ENCODE data around the gene SPEF2.

Gene SPEF2

DNA sequence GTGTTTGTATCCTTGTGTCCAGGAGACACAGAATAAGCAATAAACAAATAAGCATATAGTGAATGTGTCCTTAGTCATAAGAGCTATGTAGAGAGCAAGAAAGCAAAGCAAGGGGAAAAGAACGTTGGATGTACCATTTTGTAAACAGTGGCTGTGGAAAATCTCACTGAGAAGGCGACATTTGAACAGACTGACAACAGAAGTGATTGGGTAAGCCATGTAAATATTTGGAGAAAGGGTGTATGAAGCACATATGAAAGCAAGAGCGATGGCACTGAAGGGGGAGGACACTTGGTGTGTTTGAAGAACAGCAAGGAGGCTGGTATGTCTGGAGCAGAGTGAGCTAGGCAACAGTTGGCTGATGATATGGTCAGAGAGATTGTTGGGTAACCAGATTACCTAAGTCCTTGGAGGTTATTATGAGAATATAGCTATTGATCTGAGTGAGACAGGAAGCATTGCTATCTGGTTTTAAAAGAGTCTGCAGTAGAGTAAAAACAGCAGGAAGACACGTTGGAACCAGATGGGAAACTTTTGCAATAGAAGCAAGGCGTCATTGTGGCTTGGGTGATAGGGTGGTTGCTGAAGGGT is 123.6 kb downstream of the SPEF2 start:
- no peak for DNase-seq

DNA sequence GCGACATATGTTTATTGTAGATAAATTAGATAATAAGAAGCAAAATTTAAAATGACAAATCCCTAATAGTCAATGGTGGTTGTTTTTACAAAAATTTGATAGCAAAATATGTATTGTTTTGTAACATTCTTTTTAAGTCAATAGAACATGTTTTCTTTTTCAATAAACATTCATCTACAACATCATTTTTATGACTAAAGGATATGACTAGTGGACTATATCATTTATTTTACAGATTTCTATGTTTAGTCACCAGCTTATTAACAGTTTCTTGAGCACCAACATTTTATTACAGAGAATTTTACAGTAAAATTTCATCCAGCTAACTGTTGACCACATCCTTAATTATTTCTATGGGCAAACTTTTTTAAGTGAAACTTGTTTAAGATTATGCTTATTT is 124.3 kb downstream of the SPEF2 start:
- DNase-seq = no peak

DNA sequence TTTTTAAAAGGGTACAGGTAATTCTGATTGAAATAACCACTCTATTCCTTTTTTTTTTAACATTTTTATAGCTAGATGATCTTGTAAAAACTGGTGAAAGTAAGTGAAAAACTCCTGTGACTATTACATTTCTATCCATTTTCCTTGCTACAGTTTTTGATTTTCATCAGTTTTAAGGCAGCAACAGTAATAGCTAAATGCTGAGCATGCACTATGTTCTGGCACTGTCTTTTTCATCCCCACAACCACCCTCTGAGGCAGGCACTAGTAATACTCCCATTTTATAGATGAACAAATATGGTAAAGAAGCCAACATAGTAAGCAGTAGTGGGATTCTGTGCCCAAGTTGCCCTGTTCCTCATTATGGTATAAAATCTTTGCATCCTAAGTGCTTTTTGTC is 126.0 kb downstream of the SPEF2 start:
- DNase-seq = no peak

DNA sequence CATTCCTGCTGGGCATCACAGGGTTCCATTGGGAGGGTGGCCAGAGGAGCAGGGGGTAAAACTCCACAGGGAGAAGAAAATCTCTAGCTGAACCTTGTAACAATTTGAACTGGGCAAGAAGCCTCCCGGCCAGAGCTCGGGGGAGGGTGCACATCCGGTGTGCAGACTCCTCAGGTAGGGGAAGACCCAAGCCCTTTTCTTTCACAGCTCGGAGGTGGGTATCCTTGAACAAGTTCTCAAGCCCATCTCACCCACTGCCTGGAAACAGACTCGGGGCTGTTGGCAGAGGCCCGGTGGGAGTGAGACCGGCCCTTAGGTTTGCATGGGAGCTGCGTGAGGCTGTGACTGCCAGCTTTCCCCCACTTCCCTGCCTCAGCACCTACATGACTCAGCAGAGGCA is 127.5 kb downstream of the SPEF2 start:
- no peak for DNase-seq

DNA sequence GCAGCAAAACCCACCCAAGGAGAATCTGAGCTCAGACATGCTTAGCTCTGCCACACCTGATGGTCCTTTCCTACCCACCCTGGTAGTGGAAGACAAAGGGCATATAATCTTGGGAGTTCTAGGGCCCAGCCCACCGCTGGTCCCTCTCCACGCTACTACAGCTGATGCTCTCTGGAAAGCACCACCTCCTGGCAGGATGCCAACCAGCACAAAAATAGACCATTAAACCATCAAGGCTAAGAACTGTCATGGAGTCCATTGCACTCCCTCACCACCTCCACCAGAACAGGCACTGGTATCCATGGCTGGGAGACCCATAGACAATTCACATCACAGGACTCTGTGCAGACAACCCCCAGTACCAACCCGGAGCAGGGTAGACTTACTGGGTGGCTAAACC is 128.0 kb downstream of the SPEF2 start:
- no peak for DNase-seq

DNA sequence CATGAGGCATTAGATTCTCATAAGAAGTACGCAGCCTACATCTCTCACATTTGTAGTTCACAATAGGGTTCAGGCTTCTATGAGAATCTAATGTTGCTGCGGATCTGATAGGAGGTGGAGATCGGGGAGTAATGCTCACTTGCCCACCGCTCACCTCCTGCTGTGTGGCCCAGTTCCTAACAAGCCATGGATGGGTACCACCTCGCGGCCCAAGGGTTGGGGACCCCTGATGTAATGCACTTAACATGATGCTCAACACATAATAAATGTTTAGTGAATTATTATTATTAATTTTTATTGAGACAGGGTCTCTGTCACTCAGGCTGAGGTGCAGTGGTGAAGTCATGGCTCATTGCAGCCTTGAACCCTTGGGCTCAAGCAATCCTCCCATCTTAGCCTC is 134.3 kb downstream of the SPEF2 start:
- DNase-seq = no peak

DNA sequence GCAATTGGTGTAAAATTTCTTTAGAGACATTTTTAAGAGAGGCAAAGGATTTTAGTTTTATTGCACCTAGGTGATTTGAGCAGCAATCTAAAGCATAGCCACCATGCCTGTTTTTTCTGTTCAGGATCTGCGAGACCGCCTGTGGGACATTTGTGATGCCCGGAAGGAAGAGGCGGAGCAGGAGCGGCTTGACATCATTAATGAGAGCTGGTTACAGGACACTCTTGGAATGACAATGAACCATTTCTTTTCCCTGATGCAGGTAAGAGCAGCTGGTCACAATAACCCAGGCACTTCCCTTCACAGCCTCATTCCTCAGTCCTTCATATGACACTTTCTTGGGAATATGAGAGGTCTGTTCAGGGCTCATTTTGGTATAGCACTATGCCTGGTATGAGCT is 135.8 kb downstream of the SPEF2 start:
- DNase-seq = no peak

DNA sequence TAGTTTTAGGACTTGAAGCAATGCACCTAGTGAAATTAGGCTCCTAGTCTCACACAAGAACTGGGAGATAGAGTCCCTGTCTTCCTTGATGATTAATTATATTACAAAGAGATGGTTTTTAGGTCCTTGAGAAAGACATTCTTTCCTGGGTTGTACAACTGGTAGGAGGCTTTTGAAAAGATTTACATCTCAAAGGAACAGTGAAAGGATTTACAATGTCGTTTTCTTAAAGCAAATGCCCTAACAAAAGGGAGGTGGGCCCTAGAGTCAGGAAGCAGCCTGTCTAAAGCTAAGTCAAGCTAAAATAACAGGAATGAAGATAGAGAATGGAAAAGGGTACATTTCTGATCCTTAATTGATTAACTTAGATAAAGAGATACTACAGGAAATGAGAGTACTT is 136.8 kb downstream of the SPEF2 start:
- DNase-seq = no peak

DNA sequence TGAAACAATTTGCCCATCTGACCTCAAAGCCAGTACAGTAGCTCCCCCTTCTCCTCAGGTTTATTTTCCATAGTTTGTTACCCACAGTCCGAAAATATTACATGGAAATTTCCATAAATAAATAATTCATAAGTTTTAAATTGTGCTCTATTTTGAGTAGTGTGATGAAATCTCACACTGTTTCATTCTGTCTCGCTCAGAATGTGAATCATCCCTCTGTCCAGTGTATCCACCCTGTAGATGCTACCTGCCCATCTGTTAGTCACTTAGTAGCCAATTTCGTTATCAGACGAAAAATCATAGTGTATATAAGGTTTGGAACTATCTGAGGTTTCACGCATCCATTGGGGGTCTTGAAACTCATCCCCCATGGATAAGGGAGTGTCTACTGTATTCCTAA is 138.3 kb downstream of the SPEF2 start:
- no peak for DNase-seq

DNA sequence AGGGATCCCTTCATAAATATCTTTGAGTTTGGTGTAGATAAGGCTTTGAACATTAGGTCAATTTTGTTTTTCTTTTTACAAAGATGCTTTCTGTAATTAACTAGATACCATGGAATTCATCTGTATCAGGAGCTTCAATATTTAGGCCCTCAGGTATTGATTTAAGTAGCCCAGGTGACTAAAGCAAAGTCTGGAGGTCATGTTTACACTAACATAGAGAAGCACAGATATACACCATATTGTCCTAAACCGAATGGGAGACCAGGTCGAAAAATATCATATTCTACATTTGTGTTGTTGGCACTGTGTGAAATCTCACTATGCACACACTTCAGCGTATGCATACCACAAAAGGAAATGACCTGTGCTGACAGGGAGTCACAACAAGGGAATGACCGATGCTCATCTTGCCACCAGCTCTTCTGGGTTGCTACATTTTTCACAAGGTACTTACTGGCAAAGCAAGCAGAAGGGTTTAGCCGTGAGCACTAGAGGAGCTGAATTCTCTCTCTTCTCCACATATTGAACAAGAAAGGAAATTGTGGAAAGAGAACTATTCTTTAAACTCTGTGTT is 140.6 kb downstream of the SPEF2 start:
- DNase-seq = no peak

DNA sequence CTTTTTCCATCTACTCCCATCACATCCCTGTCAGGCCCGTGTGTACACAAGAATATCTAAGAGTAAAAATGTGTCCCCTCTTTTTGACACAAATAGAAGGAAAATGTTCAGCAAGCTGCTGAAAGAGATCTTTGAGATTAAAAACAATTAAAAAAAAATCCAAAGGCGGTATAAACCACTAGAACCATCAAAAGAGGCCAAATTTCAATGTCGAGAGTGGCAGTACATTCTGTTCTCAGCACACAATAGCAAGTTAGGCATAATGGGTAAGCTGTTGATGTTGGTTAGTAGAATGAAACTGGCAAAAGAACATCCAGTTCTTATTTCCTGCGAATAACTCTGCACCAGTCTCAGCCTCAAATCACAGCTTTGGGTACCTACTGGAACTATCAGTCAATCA is 143.9 kb downstream of the SPEF2 start:
- no peak for DNase-seq

DNA sequence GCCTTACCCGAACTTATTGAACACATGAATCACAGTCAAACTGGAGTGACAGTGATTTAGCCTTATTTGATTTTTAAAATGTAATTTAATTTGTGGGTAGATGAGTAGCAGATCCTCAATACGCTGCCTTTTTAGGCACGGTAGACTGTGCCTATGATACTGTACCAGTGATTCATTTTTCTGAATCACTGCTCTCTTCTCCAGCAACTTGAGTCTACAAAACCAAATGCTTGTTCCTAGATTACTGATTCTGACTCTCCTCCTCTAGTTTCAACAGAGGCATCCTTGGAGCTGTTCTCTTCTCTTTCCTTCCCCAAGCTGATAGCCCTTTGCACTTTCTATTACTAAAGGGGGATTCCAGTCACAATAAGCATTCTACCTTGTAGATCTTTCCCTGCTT is 144.7 kb downstream of the SPEF2 start:
- DNase-seq = no peak

DNA sequence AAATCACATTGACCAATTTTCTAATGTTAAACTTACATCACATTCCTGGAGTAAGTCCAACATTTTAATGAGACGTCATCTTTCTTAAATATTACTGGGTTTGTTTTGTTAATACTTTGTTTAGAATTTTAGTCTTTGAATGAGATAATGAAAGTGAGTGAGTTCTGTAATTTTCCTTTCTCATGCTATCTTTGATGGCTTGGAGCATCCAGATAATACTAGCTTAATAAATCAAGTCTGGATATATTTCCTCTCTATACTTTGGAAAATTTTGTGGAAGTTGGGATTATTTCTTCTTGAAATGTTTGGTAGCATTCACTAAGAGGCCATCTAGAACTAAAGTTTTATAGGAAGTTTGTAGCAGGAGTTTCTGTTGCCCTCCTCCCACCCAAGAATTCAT is 148.3 kb downstream of the SPEF2 start:
- no peak for DNase-seq

DNA sequence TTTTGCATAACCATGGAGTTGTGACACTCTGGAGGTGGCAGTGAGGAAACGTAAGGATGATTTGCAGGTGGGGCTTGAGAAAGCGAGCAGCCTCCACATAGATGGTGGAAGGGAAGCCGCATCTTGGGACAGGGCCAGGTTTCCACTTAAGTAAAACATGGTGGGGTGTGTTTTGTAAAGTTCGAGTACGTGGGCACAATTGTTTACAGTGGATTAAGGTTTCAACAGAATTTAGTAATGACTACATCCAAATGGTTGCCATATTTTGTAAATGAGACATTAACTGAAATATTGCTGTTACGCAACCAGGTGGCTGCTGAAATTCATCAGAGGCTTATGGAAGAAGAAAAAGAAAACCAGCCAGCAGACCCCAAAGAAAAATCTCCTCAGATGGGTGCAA is 153.6 kb downstream of the SPEF2 start:
- no peak for DNase-seq

DNA sequence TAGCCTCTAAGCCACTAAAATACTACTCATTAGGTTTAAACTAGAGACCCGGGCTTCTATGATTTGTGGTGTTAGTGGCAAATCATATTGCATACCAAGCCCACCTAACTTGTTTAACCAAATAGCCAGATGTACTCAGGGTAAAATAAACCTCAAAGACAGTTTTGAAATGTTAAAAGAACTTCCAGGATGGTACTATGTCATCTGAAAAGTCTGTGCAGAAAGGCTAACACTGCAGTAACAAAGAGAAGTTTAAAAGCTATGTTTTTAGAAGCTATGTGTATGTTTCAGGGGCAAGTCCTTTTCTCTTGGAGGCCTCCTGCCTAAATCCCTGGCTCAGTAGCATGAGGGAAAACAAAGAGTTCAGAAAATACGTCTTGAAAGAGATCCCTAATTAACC is 154.2 kb downstream of the SPEF2 start:
- no peak for DNase-seq

DNA sequence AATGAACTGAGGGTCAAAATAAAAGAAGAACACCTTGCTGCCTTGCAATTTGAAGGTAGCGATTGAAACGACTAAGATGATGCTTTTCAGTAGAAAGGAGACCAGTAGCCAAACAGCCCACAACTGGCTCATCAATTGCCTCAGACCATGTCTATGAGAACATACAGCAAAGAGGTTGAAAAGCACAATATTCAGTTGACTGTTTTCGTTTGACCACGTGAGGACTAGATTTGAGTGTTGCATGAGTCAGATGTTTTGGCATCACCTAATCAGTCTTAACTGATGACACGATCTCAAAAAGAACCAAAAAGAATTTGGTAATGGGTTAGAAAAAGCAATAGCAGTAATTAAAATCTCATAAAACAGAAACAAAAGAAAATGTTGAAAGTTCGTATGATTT is 156.3 kb downstream of the SPEF2 start:
- no peak for DNase-seq

DNA sequence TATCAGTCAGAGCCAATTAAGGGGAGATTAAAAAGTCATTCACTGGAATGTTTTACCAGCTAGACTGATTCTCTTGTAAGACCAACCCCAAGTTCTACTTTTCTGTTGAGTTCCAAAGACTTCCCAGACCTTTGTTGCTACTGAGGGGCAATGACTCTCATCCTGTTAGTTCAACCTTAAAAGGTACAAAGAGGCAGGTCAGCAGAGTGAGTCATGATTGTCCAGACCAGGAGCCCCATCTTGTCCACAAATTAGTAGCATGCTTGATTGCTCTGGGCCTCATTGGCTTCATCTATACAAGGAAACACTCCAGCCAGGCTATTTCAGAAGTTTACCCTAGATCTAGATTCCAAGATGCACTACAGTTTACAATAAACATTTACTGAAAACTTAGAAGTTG is 159.1 kb downstream of the SPEF2 start:
- no peak for DNase-seq

DNA sequence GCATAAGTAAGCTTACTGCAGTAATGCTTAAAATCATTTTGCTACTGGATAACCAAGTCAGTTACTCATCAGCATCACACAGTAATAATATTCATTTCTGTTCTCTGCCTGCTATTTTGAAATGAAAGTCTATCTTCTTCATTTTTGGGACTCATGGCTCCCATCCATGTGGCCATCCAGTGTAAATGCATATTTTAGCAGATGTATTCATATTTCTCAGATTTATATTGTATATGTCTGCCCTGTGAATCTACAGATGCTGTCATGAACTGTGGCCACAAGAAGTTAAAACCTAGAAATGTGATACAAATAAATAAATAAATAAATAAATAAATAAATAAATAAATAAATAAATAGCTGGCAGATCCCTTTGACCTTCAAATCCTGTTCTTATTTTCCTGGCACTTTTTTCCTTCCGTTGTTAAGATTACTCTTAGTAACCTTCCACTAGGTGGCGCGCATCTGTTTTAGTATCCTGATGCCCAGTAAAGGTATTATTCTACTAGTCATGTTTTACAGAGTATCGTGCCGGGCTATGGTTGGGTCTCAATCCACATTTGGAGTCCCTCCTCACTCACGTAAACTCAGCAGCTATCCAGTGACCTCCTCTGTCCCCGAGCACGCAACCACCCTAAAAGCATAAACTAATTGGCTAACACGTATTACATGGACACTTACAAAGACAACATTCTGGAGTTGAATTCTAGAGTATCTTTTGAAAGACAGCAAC is 159.9 kb downstream of the SPEF2 start:
- peak; percentile 70 to 82 for DNase-seq

DNA sequence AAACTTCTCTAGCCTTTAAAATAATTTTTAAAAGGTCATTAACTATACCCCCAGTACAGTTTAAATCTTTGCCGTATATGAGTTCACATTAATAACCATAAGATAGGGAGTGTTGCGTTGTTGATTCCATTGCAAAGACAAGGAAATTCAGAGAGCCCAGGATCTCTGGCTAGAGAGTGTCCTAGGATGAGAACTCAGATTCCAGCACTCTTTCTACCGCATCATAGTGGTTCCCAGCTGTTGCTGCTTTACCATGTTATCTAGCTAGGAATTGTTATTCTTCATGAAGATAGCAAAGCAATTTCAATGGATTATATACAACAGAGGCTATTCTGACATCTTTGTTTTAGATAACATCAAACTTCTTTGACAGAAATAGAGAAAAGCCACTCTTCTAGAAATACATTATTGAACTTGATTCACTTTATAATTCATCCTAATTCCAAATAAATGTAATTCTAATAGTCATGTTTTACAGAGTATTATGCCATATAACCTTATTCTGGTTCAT is 160.7 kb downstream of the SPEF2 start:
- no peak for DNase-seq

DNA sequence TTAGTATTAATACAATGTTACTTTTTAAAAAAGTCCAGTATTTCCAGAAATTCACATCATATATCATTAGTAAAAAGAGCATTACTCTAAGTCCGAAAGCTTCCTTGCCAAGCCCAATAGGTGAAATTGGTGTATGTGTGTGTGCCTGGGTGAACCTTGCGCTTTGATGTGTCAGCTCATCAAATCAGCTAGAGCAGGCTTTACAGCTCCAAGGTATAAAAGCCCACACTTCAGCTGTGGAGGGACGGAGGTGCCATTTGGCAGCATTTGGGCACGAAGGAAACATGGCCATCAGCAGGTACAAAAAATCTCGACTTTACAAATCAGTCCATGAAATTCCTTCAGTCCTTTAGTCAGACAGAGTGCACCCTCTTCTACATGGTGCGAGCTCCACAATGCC is 162.6 kb downstream of the SPEF2 start:
- DNase-seq = peak; percentile 68 to 69

DNA sequence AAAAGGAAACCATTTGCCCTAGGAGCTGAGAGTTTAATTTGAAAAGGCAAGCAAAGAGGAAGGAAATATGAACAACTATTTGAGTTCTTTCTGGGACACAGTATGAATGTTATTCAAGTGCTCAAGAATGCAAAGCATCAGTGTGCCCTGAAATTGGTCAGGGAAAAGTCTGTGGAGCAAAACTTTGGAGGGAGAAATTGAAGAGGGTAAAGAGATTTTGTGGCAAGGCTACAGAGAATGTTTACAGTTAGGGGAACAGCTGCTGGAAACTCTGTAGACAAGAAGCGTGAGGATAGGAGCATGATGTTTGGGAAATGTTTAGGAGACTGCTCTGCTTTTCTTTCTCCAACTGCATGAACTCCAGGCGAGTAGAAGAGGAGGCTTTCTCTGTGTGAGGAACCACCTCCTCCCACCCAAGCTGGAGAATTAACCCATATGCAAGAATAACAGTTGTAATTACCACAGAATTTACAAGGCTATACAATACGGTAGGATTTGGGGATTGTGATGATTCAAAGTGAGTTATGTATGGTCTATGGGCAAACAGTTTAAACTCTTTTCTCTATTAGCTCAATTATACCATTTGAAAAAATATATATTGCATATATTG is 163.6 kb downstream of the SPEF2 start:
- DNase-seq = no peak

DNA sequence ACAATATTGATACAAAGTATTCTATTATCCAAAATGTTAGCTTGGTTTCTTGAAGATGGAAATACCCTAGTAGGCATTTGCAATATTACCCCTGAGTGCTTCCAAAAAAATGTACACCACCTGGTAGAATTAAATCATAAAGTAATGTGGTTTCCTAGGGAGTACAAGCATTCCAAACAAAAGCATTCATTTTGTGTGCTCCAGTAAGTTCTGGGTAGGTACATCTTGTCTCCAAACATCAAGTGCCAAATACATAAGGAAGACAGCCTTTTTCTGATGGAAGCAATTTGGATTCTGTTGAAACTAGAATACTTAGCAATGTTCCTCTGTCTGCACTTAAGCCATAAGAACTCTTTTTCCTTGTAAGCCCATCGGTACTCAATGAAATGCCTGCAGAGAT is 165.9 kb downstream of the SPEF2 start:
- no peak for DNase-seq

DNA sequence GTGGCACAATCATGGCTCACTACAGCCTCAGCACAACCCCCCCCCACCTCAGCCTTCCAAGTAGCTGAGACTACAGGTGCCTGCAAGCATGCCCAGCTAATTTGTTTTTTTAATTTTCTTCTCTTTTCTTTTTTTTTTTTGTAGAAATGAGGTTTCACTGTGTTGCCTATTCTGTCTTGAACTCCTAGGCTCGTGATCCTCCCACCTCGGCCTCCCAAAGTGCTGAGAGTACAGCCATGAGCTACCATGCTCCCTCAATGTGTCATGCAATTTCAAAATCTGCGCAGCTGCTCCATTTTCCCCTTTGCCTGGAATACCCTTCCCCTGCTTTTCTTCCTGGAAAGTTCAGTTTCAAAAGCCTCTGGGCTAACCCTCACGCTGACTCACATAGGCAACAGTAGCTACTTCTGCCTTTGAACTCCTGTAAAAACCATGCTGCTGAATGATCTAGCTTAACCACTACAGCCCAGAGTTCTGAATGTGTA is 168.0 kb downstream of the SPEF2 start:
- DNase-seq = no peak

DNA sequence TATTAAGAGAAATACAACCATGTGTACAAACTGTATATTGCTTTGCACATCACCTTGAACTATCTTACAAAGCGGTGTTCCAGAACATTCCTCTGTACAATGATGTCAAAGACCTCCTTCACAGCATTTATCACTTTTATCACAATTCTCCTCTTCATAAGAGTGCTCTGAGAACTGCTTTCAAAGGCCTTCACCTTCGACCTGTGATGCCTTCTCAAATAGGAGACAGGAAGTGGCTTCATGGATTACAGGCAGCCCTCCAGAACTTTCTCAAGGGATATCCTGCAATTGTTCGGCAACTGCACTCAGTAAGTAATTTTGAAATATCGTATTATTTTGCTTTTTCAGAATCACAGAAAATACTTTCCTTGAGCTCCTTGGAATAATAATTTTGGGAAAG is 171.1 kb downstream of the SPEF2 start:
- DNase-seq = no peak
